ELF-1 (cell line): ENCODE measurements around the gene GRIA4.
A peak's percentile ranks its signal among the peaks of the same experiment; 100 is the strongest.

Experiments
- DNase-seq: peaks from one replicate; pipeline ENCODE4 v3.0.0-alpha.2; 2016; ENCODE audit warnings: low read depth, low spot score

GRIA4 gene

GRCh38 chr11:105609832-105610781, at the start of gene GRIA4:
Gene GRIA4 (plus strand): TSS chr11:105610073. CDS start chr11:105610998, 925 bp downstream.
- DNase-seq, result peak; percentile 60

GRCh38 chr11:105573091-105573490, 36.8 kb upstream of the GRIA4 start:
- no peak for DNase-seq

- no peak for DNase-seq
Measured at GRCh38 chr11:105574974-105575373, 34.9 kb upstream of the GRIA4 start.

- no peak for DNase-seq
Measured at GRCh38 chr11:105577641-105578040, 32.2 kb upstream of the GRIA4 start.

- DNase-seq, result no peak
Measured at GRCh38 chr11:105579111-105579510, 30.8 kb upstream of the GRIA4 start.

- no peak for DNase-seq
Measured at GRCh38 chr11:105582497-105582896, 27.4 kb upstream of the GRIA4 start.

- no peak for DNase-seq
Measured at GRCh38 chr11:105588001-105588400, 21.9 kb upstream of the GRIA4 start.

- no peak for DNase-seq
Measured at GRCh38 chr11:105589346-105589745, 20.5 kb upstream of the GRIA4 start.

- no peak for DNase-seq
Measured at GRCh38 chr11:105592035-105592434, 17.8 kb upstream of the GRIA4 start.

GRCh38 chr11:105598371-105598770, 11.5 kb upstream of the GRIA4 start:
- DNase-seq, result no peak

GRCh38 chr11:105603156-105603555, 6.7 kb upstream of the GRIA4 start:
- no peak for DNase-seq

GRCh38 chr11:105609341-105609781, 512 bp upstream of the GRIA4 start:
- peak; percentile 18 for DNase-seq

- DNase-seq, result no peak
Measured at GRCh38 chr11:105610871-105611571, 1.1 kb downstream of the GRIA4 start.

GRCh38 chr11:105611572-105612441, 1.9 kb downstream of the GRIA4 start:
- peak; percentile 8 for DNase-seq

GRCh38 chr11:105612771-105613170, 2.9 kb downstream of the GRIA4 start:
- DNase-seq, result no peak

- no peak for DNase-seq
Measured at GRCh38 chr11:105613183-105613582, 3.3 kb downstream of the GRIA4 start.

GRCh38 chr11:105618343-105618955, 8.6 kb downstream of the GRIA4 start:
- no peak for DNase-seq

GRCh38 chr11:105619556-105619955, 9.7 kb downstream of the GRIA4 start:
- no peak for DNase-seq

- no peak for DNase-seq
Measured at GRCh38 chr11:105622016-105622415, 12.1 kb downstream of the GRIA4 start.

- DNase-seq, result no peak
Measured at GRCh38 chr11:105632316-105632715, 22.4 kb downstream of the GRIA4 start.

- DNase-seq, result no peak
Measured at GRCh38 chr11:105635466-105635865, 25.6 kb downstream of the GRIA4 start.
